NCI-H2107 (cell line): Measurements from ENCODE around the gene TM7SF3.
A peak's percentile ranks its signal among the peaks of the same experiment; 100 is the strongest.
"Not testable (repeated sequence)": the region's sequence is repeated elsewhere in the genome, so short reads cannot be mapped to it uniquely, and the experiment has no call there.

Experiments used
- DNase-seq: peaks from one replicate; lab custom pipeline; 2025; lab: John Stamatoyannopoulos, UW

The TM7SF3 gene

DNA sequence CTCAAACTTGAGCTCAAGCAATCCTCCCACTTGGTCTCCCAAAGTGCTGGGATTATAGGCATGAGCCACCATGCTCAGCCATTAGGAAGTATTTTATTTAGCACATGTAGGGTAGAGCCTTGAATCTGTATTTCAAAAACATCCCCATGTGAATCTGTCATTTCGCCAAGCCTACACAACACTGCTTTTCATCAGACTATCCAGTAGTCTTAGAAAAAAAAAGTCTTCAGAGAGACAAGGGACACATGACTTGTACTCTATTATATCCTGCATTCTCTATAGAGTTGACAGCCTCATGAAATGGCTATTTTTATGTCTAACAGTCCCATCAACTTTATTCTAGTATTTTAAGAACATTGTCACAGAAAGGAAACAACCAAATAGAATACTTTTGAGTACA is 35.4 kb downstream of the TM7SF3 start:
- no peak for DNase-seq

DNA sequence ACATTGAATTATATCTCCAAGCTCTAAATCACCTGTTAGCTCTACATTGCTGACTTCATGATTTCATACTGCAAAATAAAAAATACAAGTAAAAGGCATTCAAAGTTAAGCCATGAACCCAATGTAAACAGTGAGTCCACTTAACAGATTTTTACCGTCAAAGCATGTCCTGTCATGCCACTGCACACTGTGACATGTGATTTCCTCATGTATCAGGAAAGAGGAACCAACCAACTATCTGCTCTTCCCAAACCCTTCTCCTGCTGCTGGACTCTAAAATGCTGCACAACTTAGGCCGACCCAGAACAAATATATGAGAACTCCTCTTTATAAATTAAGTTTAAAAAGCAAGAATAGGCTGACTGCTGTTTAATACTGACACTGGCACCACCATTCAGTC is 37.5 kb downstream of the TM7SF3 start:
- DNase-seq: no peak

DNA sequence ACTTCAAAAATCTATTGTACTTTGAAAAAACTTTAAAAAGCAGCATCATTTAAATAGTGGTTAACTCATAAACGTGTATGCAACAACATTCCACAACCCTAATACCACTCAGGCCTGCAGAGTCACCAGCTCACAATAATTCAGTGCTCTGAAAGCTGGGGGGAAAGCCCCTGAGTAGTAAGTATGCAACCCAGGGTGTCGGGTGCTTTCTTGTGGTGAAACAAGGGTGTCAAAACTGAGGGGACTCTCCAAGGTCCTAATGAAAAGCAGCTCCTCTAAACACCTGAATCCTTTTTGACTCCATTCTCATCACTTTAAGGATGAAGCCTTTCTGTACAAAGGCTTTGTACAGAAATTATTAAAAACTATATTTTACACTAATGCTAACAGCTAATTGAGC is 42.2 kb downstream of the TM7SF3 start:
- DNase-seq: no peak

DNA sequence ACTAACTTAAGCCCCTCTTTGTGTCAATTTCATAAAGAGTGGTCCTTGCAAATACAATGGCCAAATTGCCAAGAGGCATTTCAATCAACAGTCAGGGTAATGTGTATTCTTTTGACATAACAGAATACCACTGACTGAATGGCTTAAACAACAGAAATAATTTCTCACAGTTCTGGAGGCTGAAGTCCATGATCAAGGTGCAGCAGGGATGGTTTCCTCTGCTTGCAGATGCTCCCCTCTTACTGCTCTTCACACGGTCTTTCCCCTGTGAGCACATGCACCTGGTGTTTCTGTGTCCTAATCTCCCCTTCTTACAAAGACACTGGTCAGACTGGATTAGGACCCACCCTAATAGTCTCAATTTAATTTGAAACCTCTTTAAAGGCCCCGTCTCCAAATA is 44.0 kb downstream of the TM7SF3 start:
- no peak for DNase-seq

DNA sequence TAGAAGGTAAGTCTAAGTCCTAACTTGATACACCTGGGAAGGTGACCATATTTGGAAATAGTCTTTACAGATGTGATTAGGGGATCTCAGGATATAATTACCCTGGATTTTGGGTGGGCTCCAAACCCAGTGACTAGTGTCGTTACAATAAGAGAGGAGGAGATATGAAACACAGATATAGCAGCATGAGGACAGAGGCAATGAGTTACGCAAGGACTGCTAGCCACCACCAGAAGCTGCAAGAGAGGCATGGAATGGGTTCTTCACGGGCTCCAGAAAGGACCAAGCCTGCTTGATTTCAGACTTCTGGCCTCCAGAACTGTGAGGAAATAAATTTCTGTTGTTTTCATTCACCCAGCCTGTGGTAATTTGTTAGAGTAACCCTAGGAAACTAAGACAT is 47.3 kb downstream of the TM7SF3 start:
- DNase-seq: no peak

DNA sequence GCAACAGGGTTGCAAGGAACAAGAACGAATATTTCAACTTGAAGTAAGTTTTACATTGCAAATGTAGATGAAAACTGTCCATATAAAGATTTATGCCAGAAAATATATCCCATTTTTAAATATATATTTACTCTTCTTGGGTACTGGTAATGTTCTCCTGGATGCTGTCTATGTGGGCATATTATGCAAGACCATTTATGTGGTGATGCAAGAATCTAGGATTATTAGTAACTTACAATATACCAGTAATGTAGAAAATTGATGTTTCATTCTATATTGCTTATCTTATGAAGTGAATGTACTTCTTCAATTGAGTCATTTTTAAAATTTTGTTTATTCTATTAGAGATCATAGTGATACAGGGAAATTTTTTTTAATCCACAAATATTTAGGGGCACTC is 50.8 kb downstream of the TM7SF3 start:
- no peak for DNase-seq

DNA sequence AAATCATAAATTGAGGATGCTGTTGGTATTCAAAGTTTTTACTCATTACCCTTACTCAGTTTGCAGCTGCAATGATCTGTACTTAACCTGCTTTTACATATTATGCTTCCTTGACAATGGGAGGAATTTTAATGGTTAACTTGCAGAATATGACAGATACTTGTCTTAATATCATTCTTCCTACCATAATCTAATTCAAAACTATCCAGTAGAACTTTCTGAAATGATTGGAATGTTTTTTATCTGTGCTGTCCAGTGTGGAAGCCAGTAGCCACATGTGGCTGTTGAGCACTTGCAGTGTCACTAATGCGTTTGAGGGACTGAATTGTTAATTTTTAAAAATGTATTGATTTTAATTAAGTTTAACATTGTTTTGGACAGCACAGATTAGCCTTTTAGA is 52.4 kb downstream of the TM7SF3 start:
- no peak for DNase-seq

DNA sequence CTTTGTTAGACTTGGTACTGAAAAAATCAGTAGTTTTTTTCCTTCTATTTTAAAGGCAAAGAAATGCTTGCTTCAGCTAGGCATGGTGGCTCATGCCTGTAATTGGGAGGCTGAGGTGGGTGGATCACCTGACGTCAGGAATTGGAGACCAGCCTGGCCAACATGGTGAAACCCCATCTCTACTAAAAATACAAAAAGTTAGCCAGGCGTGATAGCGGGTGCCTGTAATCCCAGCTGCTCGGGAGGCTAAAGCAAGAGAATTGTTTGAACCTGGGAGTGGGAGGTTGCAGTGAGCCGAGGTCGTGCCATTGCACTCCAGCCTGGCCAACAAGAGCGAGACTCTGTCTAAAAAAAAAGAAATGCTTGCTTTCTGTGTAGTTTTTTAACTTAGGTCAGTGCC is 52.8 kb downstream of the TM7SF3 start:
- DNase-seq: not testable (repeated sequence)

DNA sequence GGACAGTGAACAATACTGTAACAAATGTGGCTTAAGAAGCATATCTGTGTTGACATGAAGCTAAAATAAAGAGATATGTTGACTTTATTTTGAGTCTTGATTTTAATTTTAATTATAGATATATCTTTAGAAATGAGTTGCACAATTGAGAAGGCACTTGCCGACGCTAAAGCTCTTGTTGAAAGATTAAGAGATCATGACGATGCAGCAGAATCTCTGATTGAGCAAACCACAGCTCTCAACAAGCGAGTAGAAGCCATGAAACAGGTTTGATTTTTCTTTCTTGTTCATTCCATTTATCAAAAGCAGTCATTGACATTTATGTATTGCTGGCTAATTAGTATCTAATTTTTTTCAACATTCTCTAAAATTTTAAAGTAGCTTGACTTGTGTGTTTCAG is 60.2 kb downstream of the TM7SF3 start:
- no peak for DNase-seq

DNA sequence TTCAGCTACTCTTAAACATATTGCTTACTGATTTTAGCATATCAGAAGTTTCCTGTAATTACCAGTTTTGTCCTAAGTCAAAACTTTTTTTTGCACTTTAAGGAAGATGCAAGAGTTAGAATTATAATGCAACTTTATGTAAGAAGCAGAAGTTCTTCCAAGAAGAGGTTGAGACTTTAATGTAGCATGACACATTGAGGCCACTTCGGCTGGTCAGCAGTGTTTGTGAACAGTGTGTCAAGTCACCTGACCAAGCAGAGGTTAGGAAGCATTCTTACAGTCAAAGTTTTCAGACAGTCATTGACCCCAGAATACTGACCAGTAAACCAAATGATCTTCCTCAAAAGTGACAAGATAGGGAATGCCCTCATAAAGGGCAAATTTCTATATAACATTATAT is 60.7 kb downstream of the TM7SF3 start:
- no peak for DNase-seq

DNA sequence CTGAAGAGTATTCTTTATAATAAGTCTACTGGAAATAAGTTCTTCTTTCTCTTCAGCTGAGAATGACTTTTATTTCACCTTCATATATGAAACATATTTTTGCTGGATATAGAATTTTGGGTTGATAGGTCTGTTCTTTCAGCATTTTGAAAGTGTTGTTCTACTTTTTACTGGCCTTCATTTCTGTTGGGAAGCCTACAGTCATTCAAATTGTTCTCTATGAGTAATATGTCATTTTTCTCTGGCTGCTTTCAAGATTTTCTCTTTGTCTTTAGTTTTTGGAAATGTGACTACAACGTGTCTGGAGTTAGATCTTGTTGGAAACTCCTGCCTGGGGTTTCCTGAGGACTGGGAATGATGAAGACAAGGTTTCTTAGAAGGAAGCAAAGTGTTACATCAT is 65.9 kb downstream of the TM7SF3 start:
- DNase-seq: no peak

DNA sequence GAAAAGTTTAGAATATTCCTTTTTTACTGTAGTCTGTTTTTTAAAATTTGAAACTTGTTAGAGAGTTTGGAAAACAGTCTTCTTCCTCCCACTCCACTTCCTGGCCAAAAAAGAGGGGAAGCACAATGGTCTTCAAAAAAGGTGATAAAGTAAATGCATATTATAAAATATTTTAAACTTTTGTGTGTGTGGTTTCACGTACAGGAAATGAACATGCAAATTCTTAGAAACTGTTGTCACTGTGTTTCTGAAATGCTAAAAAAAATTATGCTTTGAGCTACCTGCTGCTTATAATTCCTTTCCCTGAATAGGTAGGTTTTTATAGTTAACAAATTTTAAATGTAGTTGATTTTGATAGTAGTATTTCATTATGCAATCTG is 73.0 kb downstream of the TM7SF3 start:
- DNase-seq: no peak

DNA sequence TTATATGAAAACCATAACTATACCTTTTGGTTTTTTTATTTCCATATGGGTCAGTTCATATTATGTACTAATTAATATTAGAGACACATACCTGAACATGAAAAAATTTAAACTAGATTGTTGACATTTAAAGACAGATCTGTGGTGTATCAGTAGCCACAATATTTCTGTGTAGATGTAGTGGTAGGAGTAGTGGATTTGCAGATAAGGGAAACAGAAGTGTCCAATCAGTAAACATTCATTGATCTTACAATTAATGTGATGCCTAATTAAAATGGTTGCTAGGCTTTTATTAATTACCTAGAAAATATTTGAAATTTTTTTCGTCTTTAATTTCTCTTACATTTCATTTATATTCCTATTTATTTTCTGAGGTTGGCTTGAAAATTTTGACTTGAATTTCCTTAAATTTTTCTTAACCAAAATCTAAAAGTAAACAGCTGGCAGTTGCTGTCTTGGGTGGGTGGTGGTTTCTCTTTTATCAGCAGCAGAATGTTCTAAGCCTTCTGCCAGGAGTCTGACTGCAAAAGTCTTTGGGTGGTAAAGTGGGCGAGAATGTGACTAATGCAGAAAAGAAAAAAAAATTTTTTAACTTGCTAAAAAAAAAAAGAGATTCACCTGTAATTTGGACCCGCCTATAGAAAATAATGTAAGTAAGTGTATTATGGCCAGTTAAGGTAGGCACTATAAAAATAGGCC is 73.5 kb downstream of the TM7SF3 start:
- DNase-seq: no peak

DNA sequence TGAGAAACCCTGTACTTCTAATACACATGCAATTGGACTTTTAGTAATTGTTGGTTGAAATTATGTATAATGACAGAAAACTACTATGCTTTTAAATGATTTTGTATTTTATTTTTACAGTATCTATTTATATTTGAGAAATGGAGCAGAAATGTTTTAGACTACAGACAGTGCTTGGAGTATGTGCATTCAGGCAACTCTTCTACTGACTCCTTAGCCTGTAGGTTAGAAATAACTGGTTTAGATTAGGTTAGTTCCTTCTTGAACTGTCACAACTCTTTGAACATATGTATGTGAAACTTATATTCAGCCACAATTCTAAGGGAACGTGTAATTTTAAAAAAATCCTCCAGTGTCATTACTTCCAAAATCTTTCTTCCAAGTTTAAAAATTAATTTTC is 74.2 kb downstream of the TM7SF3 start:
- DNase-seq: no peak

DNA sequence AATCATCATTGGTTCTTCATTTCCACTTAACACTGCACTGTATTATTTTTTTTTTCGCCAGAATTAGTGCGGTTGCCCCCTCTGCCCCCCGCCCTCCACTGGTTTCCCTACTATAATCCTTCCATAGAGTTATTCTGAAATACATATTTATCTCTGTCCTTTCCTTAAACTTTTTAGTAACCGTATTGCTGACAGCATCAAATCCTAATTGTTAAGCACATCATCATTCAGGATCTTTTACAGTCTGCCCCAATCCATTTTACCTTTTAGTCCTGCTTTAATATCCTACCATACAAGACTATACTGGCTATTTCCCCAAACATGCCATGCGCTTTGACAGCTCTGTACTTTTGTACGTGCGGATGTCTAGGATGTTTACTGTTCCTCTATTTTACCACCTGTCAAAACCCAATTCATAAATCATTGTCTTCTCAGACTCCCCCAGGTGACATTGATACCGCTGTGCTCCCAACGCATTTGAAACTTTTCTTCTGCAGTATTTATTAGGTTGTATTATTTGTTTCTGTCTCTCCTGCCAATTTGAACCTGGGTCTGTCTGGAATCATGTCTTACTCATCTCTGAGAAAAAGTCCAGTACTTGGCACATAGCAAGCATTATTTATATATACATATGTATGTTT is 74.9 kb downstream of the TM7SF3 start:
- no peak for DNase-seq

DNA sequence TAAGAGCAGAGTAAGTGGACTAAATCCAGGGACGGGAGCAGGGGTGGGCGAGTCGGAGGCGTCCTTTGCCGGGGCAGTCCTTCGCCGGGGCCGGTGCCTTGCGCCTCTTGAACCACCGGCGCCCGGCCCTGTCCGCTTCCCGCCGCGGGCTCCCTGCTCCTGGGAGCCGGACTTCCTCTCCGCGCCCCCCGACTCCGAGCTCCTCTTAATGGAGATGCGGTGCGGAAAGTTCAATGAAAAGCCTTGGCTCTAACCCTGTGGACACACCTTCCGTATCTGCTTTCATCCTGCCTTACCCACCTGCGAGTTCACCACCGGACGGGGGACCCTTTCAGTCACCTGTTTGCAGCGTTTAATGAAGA is 75.5 kb downstream of the TM7SF3 start:
- DNase-seq: peak; percentile 26

DNA sequence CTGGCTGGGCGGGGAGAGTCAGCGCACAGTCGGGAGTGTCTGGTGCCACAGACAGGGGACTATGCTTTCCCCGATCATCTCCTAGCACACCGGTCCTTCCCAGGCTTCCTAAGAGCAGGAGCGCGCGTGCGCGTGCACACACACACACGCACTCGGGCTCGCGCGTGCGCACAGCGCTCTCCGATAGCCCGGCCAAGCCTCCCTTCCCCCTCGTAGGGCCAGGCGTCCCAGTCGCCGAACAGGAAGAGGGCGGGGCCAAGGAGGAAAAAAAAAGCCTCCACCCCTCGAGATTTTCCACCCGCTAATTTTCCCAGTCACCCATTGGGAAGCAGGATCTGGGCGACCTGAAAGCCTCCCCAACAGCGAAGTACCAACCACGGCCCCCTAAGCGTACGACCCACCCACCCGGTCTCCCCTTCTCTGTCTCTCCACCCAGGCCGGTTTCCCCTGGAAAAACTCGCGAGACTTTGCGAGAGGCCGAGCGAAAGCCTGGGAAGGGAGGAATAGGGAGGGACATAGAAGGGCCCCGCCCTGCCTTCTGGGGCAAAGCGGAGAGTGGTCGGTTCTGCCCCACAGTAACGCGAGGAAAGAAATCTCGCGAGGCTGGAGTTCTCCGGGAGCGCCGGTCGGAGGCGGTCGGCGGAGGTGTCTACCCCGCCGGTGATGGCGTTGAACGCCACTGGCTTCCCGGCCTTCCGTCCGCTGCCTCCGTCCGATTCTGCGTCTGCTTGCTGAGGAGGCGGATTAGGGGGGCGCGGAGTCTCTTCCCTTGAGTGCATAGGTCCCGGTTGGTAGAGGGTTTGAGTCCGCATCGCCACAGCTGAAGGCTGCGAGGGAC is 76.1 kb downstream of the TM7SF3 start, which contains the start of the genes FGFR1OP2 and INTS13:
TSS of gene FGFR1OP2 (plus strand) at position 608 of the 838 bp plus-strand sequence. CDS start 15,689 bp downstream, outside the sequence.
TSS of gene INTS13 (minus strand) at position 119 of the 838 bp plus-strand sequence. CDS start 1,178 bp downstream, outside the sequence.
- peak; percentile 98 for DNase-seq

DNA sequence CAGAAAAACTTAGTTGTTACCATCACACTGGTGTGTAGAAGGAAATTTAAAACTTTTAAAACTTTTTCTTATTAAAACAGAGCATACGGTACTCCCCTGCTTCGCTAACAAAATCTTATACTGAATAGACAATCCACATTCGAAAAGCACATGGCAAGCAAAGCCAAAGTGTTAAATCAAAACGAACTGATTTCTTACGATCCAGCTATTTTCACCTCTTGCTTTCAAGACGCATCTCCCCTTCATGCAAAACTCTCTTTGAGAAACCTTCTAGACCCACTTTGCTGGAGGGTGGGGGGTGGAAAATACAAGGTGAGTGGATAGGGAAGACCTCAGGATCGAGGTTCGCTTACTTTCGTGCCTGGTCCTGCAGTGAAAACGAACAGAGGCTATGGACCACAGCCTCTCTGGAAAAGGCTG is 76.7 kb downstream of the TM7SF3 start:
- DNase-seq: no peak

DNA sequence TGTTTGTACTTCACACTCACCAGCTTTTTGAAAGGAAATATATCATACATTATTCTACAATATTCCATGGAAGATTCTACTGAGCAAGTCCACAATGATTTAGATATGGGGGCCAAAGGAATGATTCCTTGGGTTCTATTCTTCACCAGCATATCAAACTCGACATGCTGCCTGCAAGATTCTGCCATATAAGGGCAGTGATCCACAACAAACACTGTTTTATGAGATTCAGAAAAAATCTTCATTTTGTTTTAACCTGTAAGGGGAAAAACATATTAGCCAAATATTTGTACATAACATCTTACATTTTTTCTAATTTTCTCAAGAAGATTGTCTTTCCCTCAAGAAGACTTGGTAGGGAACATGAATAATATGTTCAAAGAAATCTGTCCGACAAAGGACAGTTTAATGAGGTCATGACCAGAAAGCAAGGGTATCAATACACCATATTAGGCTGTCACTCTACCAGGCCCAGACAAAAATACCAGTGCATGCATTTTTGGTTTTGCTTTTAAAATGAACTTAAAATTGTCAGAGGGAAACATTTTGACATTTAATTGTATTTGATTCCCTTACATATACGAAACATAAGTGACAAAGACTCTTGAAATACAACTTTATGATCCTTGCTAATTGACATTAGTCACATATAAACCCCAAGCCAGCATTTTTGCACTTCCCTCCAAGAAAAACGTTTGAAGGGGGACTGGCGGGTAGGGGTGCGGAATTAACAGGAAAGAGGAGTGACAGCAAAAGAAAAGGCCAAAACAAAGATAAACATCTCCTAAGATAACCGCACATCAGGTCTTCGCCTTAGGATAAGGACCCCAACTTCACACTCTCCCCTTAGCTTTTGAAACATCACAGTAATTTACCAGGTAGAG is 77.4 kb downstream of the TM7SF3 start:
- no peak for DNase-seq

DNA sequence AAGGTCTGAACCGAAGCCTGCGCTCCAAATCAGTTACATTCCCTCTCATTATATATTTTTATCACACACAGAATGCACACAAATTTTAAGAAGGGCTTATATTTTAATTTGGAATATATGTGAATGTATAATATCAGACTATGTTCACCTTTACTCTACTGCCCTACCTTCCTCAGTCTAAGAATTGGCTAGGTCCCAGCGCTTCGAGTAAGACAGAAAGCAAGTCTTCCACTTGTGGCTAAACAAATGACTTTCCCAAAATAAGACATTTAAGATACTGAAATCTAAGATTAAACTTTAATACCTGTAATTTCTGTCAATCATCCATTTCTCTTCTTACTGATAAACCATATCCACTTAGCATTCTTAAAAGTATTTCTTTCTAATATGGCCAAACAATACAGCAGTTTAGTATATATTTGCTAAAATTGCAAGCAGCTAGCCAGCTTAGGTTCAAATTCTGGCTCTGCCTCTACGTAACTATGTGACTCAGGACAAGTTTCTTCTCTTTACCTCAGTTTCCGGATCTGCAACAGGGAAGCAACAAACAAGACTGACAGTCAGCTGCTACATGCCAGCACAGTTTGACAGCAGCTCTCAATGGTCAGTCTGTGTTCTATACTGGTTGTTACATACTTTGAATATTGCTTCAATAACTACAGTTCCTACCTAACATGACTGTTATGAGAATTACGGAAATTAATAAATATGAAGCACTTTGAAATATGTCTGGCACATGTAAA is 78.4 kb downstream of the TM7SF3 start:
- no peak for DNase-seq

DNA sequence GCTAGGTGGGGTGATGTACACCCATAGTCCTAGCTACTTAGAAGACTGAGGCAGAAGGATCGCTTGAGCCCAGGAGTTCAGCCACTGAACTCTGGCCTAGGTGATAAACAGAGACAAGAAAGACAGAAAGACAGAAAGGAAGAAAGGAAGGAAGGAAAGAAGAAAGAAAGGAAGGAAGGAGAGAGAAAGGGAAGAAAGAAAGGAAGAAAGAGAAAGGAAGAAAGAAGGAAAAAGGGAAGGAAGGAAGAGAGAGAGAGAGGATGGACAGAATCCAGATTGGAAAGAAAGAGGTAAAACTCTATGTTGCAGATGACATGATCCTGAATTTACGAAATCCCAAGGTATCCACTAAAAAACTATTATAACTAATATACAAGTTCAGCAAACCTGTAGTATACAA is 84.6 kb downstream of the TM7SF3 start:
- DNase-seq: no peak
